ENCODE measurements around the gene NALCN. TPM values are rescaled to one million over a fixed set of nuclear protein-coding genes. Genes with fewer than 3 reads are reported as not detected.

The NALCN gene
- total RNA-seq, 1 donor from 2014 or later: not detected

DNA sequence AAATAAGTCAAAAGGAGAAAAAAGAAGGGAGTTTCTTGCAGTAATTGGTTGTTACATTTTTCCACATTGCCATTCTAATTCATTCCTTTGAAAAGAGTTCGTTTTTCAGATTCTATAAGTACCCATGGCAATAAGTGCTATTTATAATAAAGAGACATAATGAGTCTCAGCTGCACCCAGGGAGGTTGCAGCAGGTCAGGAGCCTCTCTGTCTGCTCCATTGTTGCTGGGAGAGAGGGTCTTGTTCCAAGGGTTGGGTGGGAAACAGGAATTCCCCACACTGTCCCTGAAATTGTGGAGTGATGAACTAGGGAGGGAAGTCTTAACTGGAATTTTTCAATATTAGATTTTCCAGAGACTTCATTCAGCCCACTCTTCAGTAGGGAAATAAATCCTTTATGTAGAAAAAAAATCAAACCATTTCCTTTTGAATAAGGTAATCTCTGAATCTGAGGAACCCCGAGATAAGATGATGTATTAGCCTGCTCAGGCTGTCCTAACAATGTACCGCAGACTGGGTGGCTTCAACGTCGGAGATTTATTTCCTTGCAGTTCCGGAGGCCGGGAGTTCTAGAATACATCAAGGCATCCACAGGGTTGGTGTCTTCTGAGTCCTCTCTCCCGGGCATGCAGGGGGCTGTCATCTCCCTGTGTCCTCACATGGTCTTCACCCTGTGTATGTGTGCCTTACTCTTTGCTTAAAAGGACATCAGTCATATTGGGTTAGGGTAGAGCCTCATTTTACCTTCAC lies 399.0 kb downstream of the NALCN start:
- Mint-ChIP-seq H3K27ac (no peak overlapping the region), H3K36me3 (ENCODE audit: low read depth) (no peaks in the 10 kb centered on the region), H3K4me3 (no peak overlapping the region), H3K27me3 (no peaks in the 10 kb centered on the region), H3K9me3 (no peaks in the 10 kb centered on the region), H3K4me1 (no peaks in the 10 kb centered on the region)
- intact Hi-C loops (cut with micrococcal nuclease): no loop called here
- CTCF ChIA-PET: no interaction called here
- ATAC-seq (ENCODE audit: low read depth) (no peak), DNase-seq (no peak)
- POLR2A ChIA-PET: no interaction called here
- TF ChIP-seq, protein P1, sequence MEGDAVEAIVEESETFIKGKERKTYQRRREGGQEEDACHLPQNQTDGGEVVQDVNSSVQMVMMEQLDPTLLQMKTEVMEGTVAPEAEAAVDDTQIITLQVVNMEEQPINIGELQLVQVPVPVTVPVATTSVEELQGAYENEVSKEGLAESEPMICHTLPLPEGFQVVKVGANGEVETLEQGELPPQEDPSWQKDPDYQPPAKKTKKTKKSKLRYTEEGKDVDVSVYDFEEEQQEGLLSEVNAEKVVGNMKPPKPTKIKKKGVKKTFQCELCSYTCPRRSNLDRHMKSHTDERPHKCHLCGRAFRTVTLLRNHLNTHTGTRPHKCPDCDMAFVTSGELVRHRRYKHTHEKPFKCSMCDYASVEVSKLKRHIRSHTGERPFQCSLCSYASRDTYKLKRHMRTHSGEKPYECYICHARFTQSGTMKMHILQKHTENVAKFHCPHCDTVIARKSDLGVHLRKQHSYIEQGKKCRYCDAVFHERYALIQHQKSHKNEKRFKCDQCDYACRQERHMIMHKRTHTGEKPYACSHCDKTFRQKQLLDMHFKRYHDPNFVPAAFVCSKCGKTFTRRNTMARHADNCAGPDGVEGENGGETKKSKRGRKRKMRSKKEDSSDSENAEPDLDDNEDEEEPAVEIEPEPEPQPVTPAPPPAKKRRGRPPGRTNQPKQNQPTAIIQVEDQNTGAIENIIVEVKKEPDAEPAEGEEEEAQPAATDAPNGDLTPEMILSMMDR (IDR thresholded peaks at IDR 0.05): no peak

DNA sequence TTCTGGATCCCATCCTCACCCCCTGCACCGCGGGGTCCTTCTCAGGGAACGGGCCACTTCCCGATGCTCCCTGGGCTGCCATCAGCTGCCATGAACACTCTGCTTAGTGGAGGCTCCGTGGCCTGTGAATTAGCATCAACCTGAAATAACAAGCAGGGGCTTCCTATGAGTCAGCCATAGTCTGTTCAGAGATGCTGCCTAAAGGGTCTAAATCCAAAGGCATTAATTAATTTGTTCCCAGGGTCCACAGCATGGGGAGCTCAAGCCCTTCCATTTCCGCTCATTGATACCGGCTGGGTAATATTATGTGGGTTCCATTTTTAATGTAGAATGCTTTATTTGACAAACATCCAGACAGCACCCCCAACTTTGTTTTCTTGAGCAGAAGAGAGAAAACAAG lies 399.8 kb downstream of the NALCN start:
- intact Hi-C loops (cut with micrococcal nuclease): no loop called here
- POLR2A ChIA-PET: no interaction called here
- H3K27me3 Mint-ChIP-seq: no peaks in the 10 kb centered on the region
- CTCF ChIA-PET: no interaction called here
- TF ChIP-seq, protein P1 (IDR thresholded peaks at IDR 0.05): no peak
- no peaks in the 10 kb centered on the region for H3K9me3 Mint-ChIP-seq
- no peaks in the 10 kb centered on the region for H3K36me3 Mint-ChIP-seq (ENCODE audit: low read depth)
- H3K4me1 Mint-ChIP-seq: no peaks in the 10 kb centered on the region
- ATAC-seq (ENCODE audit: low read depth) (no peak), DNase-seq (no peak)
- no peak overlapping the region for H3K4me3 Mint-ChIP-seq
- H3K27ac Mint-ChIP-seq: no peak overlapping the region

DNA sequence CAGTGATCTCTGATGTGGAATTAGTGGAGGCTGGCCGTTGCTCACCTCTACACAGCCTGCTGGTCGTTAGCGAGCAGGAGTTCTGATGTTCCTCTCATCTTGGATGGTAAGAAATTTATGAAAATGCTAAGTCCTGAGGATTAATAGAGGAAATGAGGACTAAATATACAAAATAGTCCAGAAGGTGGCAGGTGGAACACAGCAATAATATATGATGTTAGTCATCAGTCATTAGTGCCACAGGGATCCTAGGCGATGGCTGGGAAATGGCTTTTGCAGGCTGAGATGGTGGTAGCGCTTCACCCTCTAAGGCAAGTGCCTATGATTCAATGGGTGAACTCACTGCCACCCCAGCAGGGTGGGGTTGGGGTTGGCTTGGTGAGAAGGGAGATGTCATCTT lies 403.1 kb downstream of the NALCN start:
- ChIA-PET CTCF (no interaction called here), POLR2A (no interaction called here)
- H3K36me3 Mint-ChIP-seq (ENCODE audit: low read depth): no peaks in the 10 kb centered on the region
- intact Hi-C loops (cut with micrococcal nuclease): no loop called here
- no peaks in the 10 kb centered on the region for H3K4me1 Mint-ChIP-seq
- no peaks in the 10 kb centered on the region for H3K9me3 Mint-ChIP-seq
- TF ChIP-seq, protein P1 (IDR thresholded peaks at IDR 0.05): no peak
- ATAC-seq (ENCODE audit: low read depth) (no peak), DNase-seq (no peak)
- H3K4me3 Mint-ChIP-seq: no peak overlapping the region
- H3K27ac Mint-ChIP-seq: no peak overlapping the region
- H3K27me3 Mint-ChIP-seq: peaks cover 3% of the 10 kb centered on the region

DNA sequence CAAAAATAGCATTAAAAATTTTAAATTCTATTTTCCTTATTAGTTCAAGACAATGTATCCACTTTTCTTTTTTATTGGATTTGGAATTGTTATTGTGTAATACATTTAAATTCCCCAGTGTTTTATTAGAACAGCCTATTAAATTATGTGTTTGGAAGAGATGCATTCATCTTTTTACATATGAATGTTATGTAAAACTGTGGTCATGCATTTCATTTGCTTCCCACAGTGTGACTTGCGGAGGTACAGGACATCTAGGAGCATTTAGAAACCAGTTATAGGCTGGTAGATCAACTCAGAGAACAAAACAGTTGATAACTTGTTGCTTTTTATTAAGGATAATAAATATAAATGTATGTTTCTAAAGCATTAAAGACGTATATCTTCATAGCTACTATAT lies 406.2 kb downstream of the NALCN start:
- no peaks in the 10 kb centered on the region for H3K4me1 Mint-ChIP-seq
- no peaks in the 10 kb centered on the region for H3K9me3 Mint-ChIP-seq
- peaks cover 3% of the 10 kb centered on the region for H3K27me3 Mint-ChIP-seq
- intact Hi-C loops (cut with micrococcal nuclease): no loop called here
- no peak overlapping the region for H3K4me3 Mint-ChIP-seq
- POLR2A ChIA-PET: no interaction called here
- CTCF ChIA-PET: no interaction called here
- no peaks in the 10 kb centered on the region for H3K36me3 Mint-ChIP-seq (ENCODE audit: low read depth)
- no peak for DNase-seq
- TF ChIP-seq, protein P1 (IDR thresholded peaks at IDR 0.05): no peak
- H3K27ac Mint-ChIP-seq: no peak overlapping the region
- no peak for ATAC-seq (ENCODE audit: low read depth)

DNA sequence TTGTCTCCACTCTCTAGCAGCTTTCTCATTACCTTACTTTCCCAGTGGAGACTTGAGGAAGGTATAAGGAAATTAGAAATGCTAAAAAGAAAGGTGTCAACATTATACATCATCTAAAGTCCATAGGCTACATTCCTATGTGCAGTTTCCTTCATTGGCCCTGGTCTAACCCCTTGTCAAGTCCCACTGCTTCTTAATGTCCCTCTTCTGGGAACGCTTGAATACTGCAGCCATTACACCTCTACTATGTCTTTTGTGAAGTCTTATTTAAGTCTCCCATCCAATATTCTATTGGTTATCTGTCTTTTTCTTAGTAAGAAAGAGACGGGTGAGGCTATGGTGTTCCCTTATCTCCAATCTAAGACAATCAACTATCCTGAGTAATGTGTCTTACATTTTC lies 409.1 kb downstream of the NALCN start:
- ChIA-PET CTCF (no interaction called here), POLR2A (no interaction called here)
- no peaks in the 10 kb centered on the region for H3K4me1 Mint-ChIP-seq
- H3K36me3 Mint-ChIP-seq (ENCODE audit: low read depth): no peaks in the 10 kb centered on the region
- peaks cover 3% of the 10 kb centered on the region for H3K27me3 Mint-ChIP-seq
- DNase-seq: no peak
- intact Hi-C loops (cut with micrococcal nuclease): no loop called here
- H3K4me3 Mint-ChIP-seq: no peak overlapping the region
- H3K27ac Mint-ChIP-seq: no peak overlapping the region
- no peak for ATAC-seq (ENCODE audit: low read depth)
- TF ChIP-seq, protein P1 (IDR thresholded peaks at IDR 0.05): no peak
- H3K9me3 Mint-ChIP-seq: no peaks in the 10 kb centered on the region

Other genes with a start within 250 kb of the NALCN start
- gene ITGBL1, start 36.2 kb upstream of the NALCN start, total RNA-seq: not detected in 2 replicates

All from activated B cell treated with CpG ODN at 0.5 μM for 24 hours (primary cell).